Upper lobe of left lung (tissue), 4 donors: ENCODE measurements around the gene PRLR.

Experiments
- CTCF ChIP-seq, 6 experiments: fragments of 450-650 bp in 4 of 6; fragments of 200-600 bp in 2 of 6; sonication (generic) in 2 of 6; IDR thresholded peaks; one replicate each; pipeline ENCODE4 v1.5.1; 2016 to 2019; ENCODE audit warnings: antibody characterized with exemption in 6 of 6
- EP300 ChIP-seq, 4 donors: sonication (generic); formaldehyde crosslinking; IDR thresholded peaks; one replicate each; pipeline ENCODE4 v1.5.1; 2017; ENCODE audit warnings: antibody characterized with exemption in 4 of 4, control low read depth in 2 of 4
- POLR2A ChIP-seq, 4 donors: fragments of 450-650 bp; IDR thresholded peaks; one replicate each; pipeline ENCODE4 v1.5.1; 2016 to 2017; ENCODE audit warnings: antibody characterized with exemption in 4 of 4, mild to moderate bottlenecking in 2 of 4
- POLR2AphosphoS5 ChIP-seq, 2 donors: sonication (generic); formaldehyde crosslinking; IDR thresholded peaks; one replicate each; pipeline ENCODE4 v1.5.1; 2017; ENCODE audit warnings: antibody characterized with exemption in 2 of 2

GRCh38 chr5:35124932-35125331, 105.4 kb downstream of the PRLR start:
- TF ChIP-seq CTCF (IDR thresholded peaks at IDR 0.05) (no peak), EP300 (IDR thresholded peaks at IDR 0.05) (no peak), POLR2AphosphoS5 (IDR thresholded peaks at IDR 0.05) (no peak), POLR2A (IDR thresholded peaks at IDR 0.05) (no peak)
